HEK293 (cell line): ENCODE results near the gene ITPR2.
A peak's percentile ranks its signal among the peaks of the same experiment; 100 is the strongest.

Experiments used
- CTCF ChIA-PET: fragments of 350-600 bp; formaldehyde crosslinking; extraction: SDS; loops from one replicate; lab custom pipeline; 2021; ENCODE audit warnings: antibody characterized with exemption; lab: Yijun Ruan, JAX
- POLR2A ChIA-PET: fragments of 300-600 bp; formaldehyde crosslinking; extraction: SDS; loops from one replicate; lab custom pipeline; 2020; ENCODE audit warnings: antibody characterized with exemption, inconsistent platforms; lab: Yijun Ruan, JAX
- H3K27ac ChIP-seq: fragments of 200-500 bp; sonication (Bioruptor generic); 2 replicates; pipeline ENCODE4 v1.5.1; 2014; ENCODE audit warnings: low read depth, low read length, control low read depth, inconsistent platforms; ENCODE audit errors: extremely low read depth
- H3K36me3 ChIP-seq, 2 experiments: fragments of 200-500 bp in 1 of 2; sonication (Bioruptor generic) in 1 of 2; 1 replicate in 1 of 2; 2 replicates in 1 of 2; pipeline ENCODE4 v1.5.1; 2014 to 2017; ENCODE audit warnings: inconsistent platforms in 2 of 2, low read length in 2 of 2; ENCODE audit not compliant: control insufficient read depth in 2 of 2, insufficient read depth in 1 of 2
- H3K4me1 ChIP-seq: fragments of 200-500 bp; sonication (Bioruptor generic); 2 replicates; pipeline ENCODE4 v1.5.1; 2014; ENCODE audit warnings: mild to moderate bottlenecking, low read length, inconsistent platforms; ENCODE audit not compliant: control insufficient read depth, insufficient read depth
- H3K4me3 ChIP-seq: 2 replicates; pipeline ENCODE4 v1.5.1; 2011; ENCODE audit warnings: low read depth, mild to moderate bottlenecking, control low read depth, low read length, moderate library complexity
- H3K9me3 ChIP-seq: fragments of 200-500 bp; sonication (Bioruptor generic); 2 replicates; pipeline ENCODE4 v1.5.1; 2014; ENCODE audit warnings: low read depth, low read length, inconsistent platforms; ENCODE audit not compliant: control insufficient read depth, insufficient read depth
- ATF2 ChIP-seq: fragments of 450-650 bp; formaldehyde crosslinking; IDR thresholded peaks from 2 replicates; pipeline ENCODE4 v1.5.1; 2016; ENCODE audit warnings: missing biosample characterization, missing genetic modification characterization, low read depth
- BCL11B ChIP-seq: fragments of 450-650 bp; formaldehyde crosslinking; IDR thresholded peaks from 2 replicates; pipeline ENCODE4 v1.5.1; 2016; ENCODE audit warnings: low read depth, missing biosample characterization, missing genetic modification characterization
- KLF10 ChIP-seq: fragments of 450-650 bp; IDR thresholded peaks from 2 replicates; pipeline ENCODE4 v1.5.1; 2018; ENCODE audit warnings: missing biosample characterization, mild to moderate bottlenecking, missing genetic modification characterization
- KLF9 ChIP-seq: fragments of 450-650 bp; formaldehyde crosslinking; IDR thresholded peaks from 2 replicates; pipeline ENCODE4 v1.5.1; 2016; ENCODE audit warnings: missing biosample characterization, missing genetic modification characterization, low read depth
- MZF1 ChIP-seq: fragments of 450-650 bp; formaldehyde crosslinking; IDR thresholded peaks from 2 replicates; pipeline ENCODE4 v1.5.1; 2017; ENCODE audit warnings: missing biosample characterization, missing genetic modification characterization, borderline replicate concordance
- OVOL3 ChIP-seq: fragments of 450-650 bp; formaldehyde crosslinking; IDR thresholded peaks from 2 replicates; pipeline ENCODE4 v1.5.1; 2016; ENCODE audit warnings: missing biosample characterization, missing genetic modification characterization
- PRDM1 ChIP-seq: fragments of 450-650 bp; formaldehyde crosslinking; IDR thresholded peaks from 2 replicates; pipeline ENCODE4; 2016; ENCODE audit warnings: missing biosample characterization, missing genetic modification characterization
- SP7 ChIP-seq: fragments of 450-650 bp; formaldehyde crosslinking; IDR thresholded peaks from 2 replicates; pipeline ENCODE4 v1.5.1; 2016; ENCODE audit warnings: missing biosample characterization, missing genetic modification characterization
- WT1 ChIP-seq: fragments of 450-650 bp; formaldehyde crosslinking; IDR thresholded peaks from 2 replicates; pipeline ENCODE4 v1.5.1; 2016; ENCODE audit warnings: missing biosample characterization, missing genetic modification characterization
- ZNF121 ChIP-seq: fragments of 450-650 bp; formaldehyde crosslinking; IDR thresholded peaks from 2 replicates; pipeline ENCODE4 v1.5.1; 2016; ENCODE audit warnings: missing biosample characterization, missing genetic modification characterization
- ZNF132 ChIP-seq: fragments of 450-650 bp; formaldehyde crosslinking; IDR thresholded peaks from 2 replicates; pipeline ENCODE4 v1.5.1; 2017; ENCODE audit warnings: missing biosample characterization, missing genetic modification characterization, borderline replicate concordance
- ZNF138 ChIP-seq: fragments of 450-650 bp; formaldehyde crosslinking; IDR thresholded peaks from 2 replicates; pipeline ENCODE4 v1.5.1; 2016; ENCODE audit warnings: missing biosample characterization, missing genetic modification characterization, borderline replicate concordance
- ZNF169 ChIP-seq: fragments of 450-650 bp; formaldehyde crosslinking; IDR thresholded peaks from 2 replicates; pipeline ENCODE4 v1.5.1; 2016; ENCODE audit warnings: missing biosample characterization, missing genetic modification characterization
- ZNF239 ChIP-seq: fragments of 450-650 bp; formaldehyde crosslinking; IDR thresholded peaks from 2 replicates; pipeline ENCODE4 v1.5.1; 2016; ENCODE audit warnings: missing biosample characterization, missing genetic modification characterization
- ZNF311 ChIP-seq: fragments of 450-650 bp; formaldehyde crosslinking; IDR thresholded peaks from 2 replicates; pipeline ENCODE4 v1.5.1; 2017; ENCODE audit warnings: missing biosample characterization, missing genetic modification characterization, borderline replicate concordance
- ZNF324 ChIP-seq: fragments of 450-650 bp; formaldehyde crosslinking; IDR thresholded peaks from 2 replicates; pipeline ENCODE4 v1.5.1; 2016; ENCODE audit warnings: missing biosample characterization, missing genetic modification characterization
- ZNF530 ChIP-seq: fragments of 450-650 bp; formaldehyde crosslinking; IDR thresholded peaks from 2 replicates; pipeline ENCODE4 v1.5.1; 2016; ENCODE audit warnings: low read depth, missing biosample characterization, missing genetic modification characterization
- ZNF629 ChIP-seq: fragments of 450-650 bp; formaldehyde crosslinking; IDR thresholded peaks from 2 replicates; pipeline ENCODE4 v1.5.1; 2017; ENCODE audit warnings: missing biosample characterization, missing genetic modification characterization
- ZNF792 ChIP-seq: fragments of 450-650 bp; formaldehyde crosslinking; IDR thresholded peaks from 2 replicates; pipeline ENCODE4 v1.5.1; 2016; ENCODE audit warnings: missing biosample characterization, missing genetic modification characterization
- ZNF843 ChIP-seq: fragments of 450-650 bp; formaldehyde crosslinking; IDR thresholded peaks from 2 replicates; pipeline ENCODE4 v1.5.1; 2016; ENCODE audit warnings: missing biosample characterization, missing genetic modification characterization
- ZSCAN5A ChIP-seq: fragments of 450-650 bp; formaldehyde crosslinking; IDR thresholded peaks from 2 replicates; pipeline ENCODE4 v1.5.1; 2016; ENCODE audit warnings: missing biosample characterization, missing genetic modification characterization
- TF ChIP-seq, protein P1 (sequence below): fragments of 450-650 bp; formaldehyde crosslinking; IDR thresholded peaks from 2 replicates; pipeline ENCODE4 v1.5.1; 2016; ENCODE audit warnings: missing biosample characterization, missing genetic modification characterization
- TF ChIP-seq, protein P2 (sequence below): fragments of 450-650 bp; formaldehyde crosslinking; IDR thresholded peaks from 2 replicates; pipeline ENCODE4 v1.5.1; 2016; ENCODE audit warnings: missing biosample characterization, missing genetic modification characterization

Gene ITPR2

DNA sequence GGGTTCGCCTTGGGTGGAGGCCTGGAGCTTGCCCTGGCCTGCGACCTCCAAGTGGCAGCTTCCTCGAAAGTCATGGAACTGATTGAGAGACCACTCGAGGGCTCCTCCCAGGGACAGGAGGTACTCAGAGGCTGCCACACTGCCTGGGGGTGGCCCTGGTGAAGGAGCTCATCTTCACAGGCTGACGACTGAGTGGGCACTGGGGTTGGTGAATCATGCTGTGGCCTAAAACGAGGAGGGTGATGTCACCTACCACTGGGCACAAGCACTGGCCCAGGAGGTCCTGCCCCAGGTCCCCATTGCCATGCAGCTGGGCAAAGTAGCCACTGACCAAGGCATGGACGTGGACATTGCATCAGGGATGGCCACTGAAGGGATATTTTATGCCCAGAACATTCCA is 32.1 kb downstream of the ITPR2 start (continued):
- TF ChIP-seq, protein P1, sequence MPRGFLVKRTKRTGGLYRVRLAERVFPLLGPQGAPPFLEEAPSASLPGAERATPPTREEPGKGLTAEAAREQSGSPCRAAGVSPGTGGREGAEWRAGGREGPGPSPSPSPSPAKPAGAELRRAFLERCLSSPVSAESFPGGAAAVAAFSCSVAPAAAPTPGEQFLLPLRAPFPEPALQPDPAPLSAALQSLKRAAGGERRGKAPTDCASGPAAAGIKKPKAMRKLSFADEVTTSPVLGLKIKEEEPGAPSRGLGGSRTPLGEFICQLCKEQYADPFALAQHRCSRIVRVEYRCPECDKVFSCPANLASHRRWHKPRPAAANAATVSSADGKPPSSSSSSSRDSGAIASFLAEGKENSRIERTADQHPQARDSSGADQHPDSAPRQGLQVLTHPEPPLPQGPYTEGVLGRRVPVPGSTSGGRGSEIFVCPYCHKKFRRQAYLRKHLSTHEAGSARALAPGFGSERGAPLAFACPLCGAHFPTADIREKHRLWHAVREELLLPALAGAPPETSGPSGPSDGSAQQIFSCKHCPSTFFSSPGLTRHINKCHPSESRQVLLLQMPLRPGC (tag by site-specific recombination), result no peak
- TF ChIP-seq ZNF629 (tag by site-specific recombination), result no peak
- no peak for TF ChIP-seq ZNF311 (tag by site-specific recombination)
- TF ChIP-seq ZNF843 (tag by site-specific recombination), result no peak
- no peak for TF ChIP-seq PRDM1 (tag by site-specific recombination)
- no peak for TF ChIP-seq ZNF792 (tag by site-specific recombination)
- no peak for TF ChIP-seq ZSCAN5A (tag by site-specific recombination)
- TF ChIP-seq MZF1 (tag by site-specific recombination), result no peak

GRCh38 chr12:26800347-26800746 is 32.6 kb downstream of the ITPR2 start:
- H3K4me3 ChIP-seq, result no peak overlapping the region
- ChIA-PET CTCF (no interaction called here), POLR2A (no interaction called here)
- no peak overlapping the region for H3K27ac ChIP-seq
- H3K4me1 ChIP-seq, result peaks cover 16% of the 10 kb centered on the region
- no peaks in the 10 kb centered on the region for H3K36me3 ChIP-seq
- TF ChIP-seq ZNF121 (tag by site-specific recombination) (peak; percentile 70; the same call in 1 of the 2 replicates), ZNF132 (tag by site-specific recombination) (no peak), KLF10 (tag by site-specific recombination) (no peak), ATF2 (tag by site-specific recombination) (no peak)
- H3K9me3 ChIP-seq, result no peaks in the 10 kb centered on the region

DNA sequence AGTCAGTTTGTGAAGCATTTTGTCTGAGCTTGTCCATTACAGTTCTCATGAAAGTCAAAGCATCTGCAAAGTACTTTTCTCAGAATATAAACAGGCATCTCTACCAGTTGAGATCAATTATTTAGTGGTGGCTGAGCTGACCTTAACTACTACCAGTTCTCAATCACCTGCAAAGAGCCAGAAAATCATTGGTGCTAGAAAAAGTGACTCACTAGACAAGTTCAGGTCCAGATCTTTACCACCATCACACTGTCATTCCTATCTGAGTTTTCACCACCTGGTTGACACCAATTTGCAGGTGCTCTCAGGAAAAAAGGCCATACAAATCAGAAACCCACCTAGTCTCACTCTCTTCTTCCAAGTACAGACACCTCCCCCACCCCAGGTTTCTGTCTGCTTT is 33.3 kb downstream of the ITPR2 start:
- Histone ChIP-seq H3K4me3 (no peak overlapping the region), H3K4me1 (peaks cover 16% of the 10 kb centered on the region), H3K27ac (no peak overlapping the region), H3K9me3 (no peaks in the 10 kb centered on the region), H3K36me3 (no peaks in the 10 kb centered on the region)
- CTCF ChIA-PET, result no interaction called here
- POLR2A ChIA-PET, result no interaction called here
- TF ChIP-seq ZNF530 (tag by site-specific recombination) (no peak), SP7 (no peak), ZNF324 (tag by site-specific recombination) (no peak), ZNF138 (tag by site-specific recombination) (no peak), WT1 (no peak), BCL11B (tag by site-specific recombination) (no peak), ZNF169 (tag by site-specific recombination) (no peak), OVOL3 (tag by site-specific recombination) (no peak), ZNF239 (tag by site-specific recombination) (no peak), KLF9 (tag by site-specific recombination) (no peak)
- TF ChIP-seq, protein P2, sequence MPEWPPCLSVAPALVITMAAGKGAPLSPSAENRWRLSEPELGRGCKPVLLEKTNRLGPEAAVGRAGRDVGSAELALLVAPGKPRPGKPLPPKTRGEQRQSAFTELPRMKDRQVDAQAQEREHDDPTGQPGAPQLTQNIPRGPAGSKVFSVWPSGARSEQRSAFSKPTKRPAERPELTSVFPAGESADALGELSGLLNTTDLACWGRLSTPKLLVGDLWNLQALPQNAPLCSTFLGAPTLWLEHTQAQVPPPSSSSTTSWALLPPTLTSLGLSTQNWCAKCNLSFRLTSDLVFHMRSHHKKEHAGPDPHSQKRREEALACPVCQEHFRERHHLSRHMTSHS (tag by site-specific recombination), result no peak
